Common myeloid progenitor, CD34-positive (primary cell): ENCODE measurements around the gene SSBP3.
"Not testable (repeated sequence)": the region's sequence is repeated elsewhere in the genome, so short reads cannot be mapped to it uniquely, and the experiment has no call there.

ENCODE experiments used
- CTCF ChIA-PET: fragments of 350-600 bp; sonication (Branson Sonifier 250); formaldehyde crosslinking; loops from one replicate; lab custom pipeline; 2021; ENCODE audit warnings: antibody characterized with exemption; lab: Charles Lee
- POLR2A ChIA-PET: fragments of 350-600 bp; sonication (Branson Sonifier 250); formaldehyde crosslinking; loops from one replicate; lab custom pipeline; 2021; ENCODE audit warnings: antibody characterized with exemption; lab: Charles Lee
- DNase-seq, 3 donors: peaks; one replicate each; pipeline versions ENCODE4 v3.0.0 to v3.0.0-alpha.2; 2013
- H3K27ac ChIP-seq, 2 experiments: 1 replicate in 1 of 2; 2 replicates in 1 of 2; pipeline ENCODE4 v1.7.0; 2013; ENCODE audit warnings: inconsistent platforms in 2 of 2, low read length in 2 of 2, mild to moderate bottlenecking in 2 of 2, low read depth in 1 of 2, moderate library complexity in 1 of 2; ENCODE audit not compliant: severe bottlenecking in 2 of 2, insufficient read depth in 1 of 2, poor library complexity in 1 of 2
- H3K27me3 ChIP-seq, 5 experiments: replicated peaks in 2 of 5; 1 replicate in 3 of 5; 2 replicates in 2 of 5; pipeline versions ENCODE4 v1.6.1 to v1.7.0; 2013; ENCODE audit warnings: low read length in 4 of 5, mild to moderate bottlenecking in 2 of 5, moderate library complexity in 2 of 5, inconsistent platforms in 1 of 5; ENCODE audit not compliant: insufficient read depth in 5 of 5, control insufficient read depth in 4 of 5
- H3K36me3 ChIP-seq, 4 experiments: 1 replicate in 2 of 4; 2 replicates in 2 of 4; pipeline versions ENCODE4 v1.6.1 to v1.7.0; 2013; ENCODE audit warnings: low read length in 3 of 4, control low read depth in 1 of 4, mild to moderate bottlenecking in 1 of 4; ENCODE audit not compliant: control insufficient read depth in 4 of 4, insufficient read depth in 4 of 4
- H3K4me1 ChIP-seq, 4 experiments: 1 replicate in 3 of 4; 2 replicates in 1 of 4; pipeline versions ENCODE4 v1.6.1 to v1.7.1; 2013; ENCODE audit warnings: low read length in 3 of 4, mild to moderate bottlenecking in 3 of 4, control low read depth in 1 of 4, inconsistent platforms in 1 of 4, moderate library complexity in 1 of 4; ENCODE audit not compliant: control insufficient read depth in 4 of 4, insufficient read depth in 4 of 4; ENCODE audit errors: control extremely low read depth in 1 of 4
- H3K4me3 ChIP-seq, 7 experiments: 1 replicate in 4 of 7; 2 replicates in 3 of 7; pipeline versions ENCODE4 v1.5.1 to v1.7.0; 2013; ENCODE audit warnings: mild to moderate bottlenecking in 7 of 7, low read length in 6 of 7, moderate library complexity in 6 of 7, inconsistent platforms in 2 of 7, low read depth in 2 of 7, control low read depth in 1 of 7; ENCODE audit not compliant: insufficient read depth in 4 of 7, control insufficient read depth in 1 of 7; ENCODE audit errors: extremely low read depth in 1 of 7
- H3K9me3 ChIP-seq, 5 experiments: 1 replicate in 4 of 5; 2 replicates in 1 of 5; pipeline versions ENCODE4 v1.6.1 to v1.7.1; 2013; ENCODE audit warnings: low read length in 4 of 5, mild to moderate bottlenecking in 2 of 5, inconsistent platforms in 1 of 5, low read depth in 1 of 5, moderate library complexity in 1 of 5; ENCODE audit not compliant: control insufficient read depth in 4 of 5, insufficient read depth in 2 of 5; ENCODE audit errors: control extremely low read depth in 1 of 5
- WGBS: methylation state at CpG from one replicate; pipeline ENCODE4 v1.1.5; 2013; ENCODE audit not compliant: insufficient coverage; 5-methylcytosine and 5-hydroxymethylcytosine counted together

SSBP3 gene

DNA sequence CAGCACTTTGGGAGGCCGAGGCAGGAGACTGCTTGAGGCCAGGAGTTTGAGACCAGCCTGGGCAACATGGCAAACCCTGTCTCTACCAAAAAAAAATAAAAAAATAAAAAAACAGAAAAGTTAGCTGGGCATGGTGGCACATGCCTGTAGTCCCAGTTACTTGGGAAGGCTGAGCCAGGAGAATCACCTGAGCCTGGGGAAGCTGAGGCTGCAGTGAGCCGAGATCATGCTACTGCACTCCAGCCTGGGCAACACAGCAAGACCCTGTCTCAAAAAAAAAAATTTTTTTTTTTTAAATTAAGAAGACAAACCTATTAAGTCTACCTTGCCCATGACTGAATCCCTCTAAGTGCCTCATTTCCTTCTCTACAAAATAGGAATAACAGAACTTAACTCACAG is 16.6 kb downstream of the SSBP3 start:
- H3K4me1 ChIP-seq: peaks cover 0 to 22% (median 21%) of the 10 kb centered on the region in 4 experiments
- H3K9me3 ChIP-seq, DNase-seq, POLR2A ChIA-PET, H3K4me3 ChIP-seq, H3K27me3 ChIP-seq, H3K27ac ChIP-seq: not testable (repeated sequence)
- WGBS: 100% methylated on average over 1 of the region's 2 CpGs
- CTCF ChIA-PET: interaction anchor here (1.2 kb wide), 1 partner anchor 104 kb away, joined by 3 read pairs; no protein-coding TSS in a partner anchor
- peaks cover 2 to 83% (median 58%) of the 10 kb centered on the region in 4 experiments for H3K36me3 ChIP-seq

DNA sequence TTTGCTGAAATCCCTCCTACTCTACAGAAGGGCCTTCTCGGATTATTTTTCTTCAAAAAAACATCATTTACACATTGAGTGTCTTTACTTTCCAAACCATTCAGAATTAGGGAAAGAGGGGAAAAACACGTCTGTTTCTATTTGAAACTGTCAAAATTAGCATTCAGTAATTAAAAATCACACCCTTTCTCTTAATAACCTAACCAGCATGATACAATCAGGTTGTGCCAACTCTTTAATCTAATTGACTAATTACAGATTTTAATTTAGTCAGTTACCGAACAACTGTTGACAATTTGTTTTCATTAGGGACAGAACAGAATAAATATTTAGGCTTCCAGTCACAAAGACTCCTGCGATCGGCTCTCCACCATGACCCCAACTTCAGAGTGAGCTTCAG is 18.8 kb downstream of the SSBP3 start:
- POLR2A ChIA-PET: interaction anchor here (1.3 kb wide), 1 partner anchor 9 kb away, joined by 5 read pairs; no protein-coding TSS in a partner anchor

DNA sequence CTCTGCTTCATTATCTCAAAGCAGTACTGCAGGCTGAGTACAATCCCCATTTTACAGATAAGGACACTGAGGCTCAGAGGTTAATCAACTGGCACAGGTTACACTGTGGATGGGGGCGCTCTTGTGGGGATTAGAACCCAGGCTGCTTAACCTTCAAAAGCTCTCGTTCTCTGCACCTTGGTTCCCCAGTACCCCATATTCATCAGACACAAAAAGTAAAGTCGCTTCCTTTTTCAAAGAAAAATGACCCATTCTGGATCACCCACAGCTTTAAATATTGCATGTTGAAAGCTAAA is 20.5 kb downstream of the SSBP3 start:
- ChIA-PET POLR2A (interaction anchor here (0.6 to 1.3 kb wide), 2 partner anchors 13 to 28 kb away, joined by 3 read pairs; no protein-coding TSS in a partner anchor), CTCF (interaction anchor here (1.0 to 1.8 kb wide), 8 partner anchors 10 to 269 kb away, joined by 3 to 8 read pairs (median 4); partner anchors contain the start of gene ACOT11)
- no peak for DNase-seq
- Histone ChIP-seq H3K27me3 (no peaks in the 10 kb centered on the region), H3K4me3 (peak overlapping the region in 1 of 7 experiments; percentile 7), H3K36me3 (peaks cover 0 to 61% (median 36%) of the 10 kb centered on the region in 4 experiments), H3K27ac (peak overlapping the region in 1 of 2 experiments; percentile 20), H3K4me1 (peaks cover 0 to 27% (median 19%) of the 10 kb centered on the region in 4 experiments), H3K9me3 (no peaks in the 10 kb centered on the region)
- 100% methylated on average over 1 of the region's 3 CpGs for WGBS

More for the DNA sequence above, 18.8 kb downstream of the SSBP3 start:
- WGBS: 100% methylated on average over 3 of the region's 5 CpGs
- Histone ChIP-seq H3K4me3 (no peak overlapping the region), H3K36me3 (peaks cover 1 to 74% (median 46%) of the 10 kb centered on the region in 4 experiments), H3K9me3 (no peaks in the 10 kb centered on the region), H3K4me1 (peaks cover 0 to 18% (median 17%) of the 10 kb centered on the region in 4 experiments), H3K27me3 (no peaks in the 10 kb centered on the region), H3K27ac (no peak overlapping the region)
- no peak for DNase-seq
- CTCF ChIA-PET: interaction anchor here (1.3 to 1.5 kb wide), 3 partner anchors 14 to 26 kb away, joined by 3 to 4 read pairs (median 3); no protein-coding TSS in a partner anchor

DNA sequence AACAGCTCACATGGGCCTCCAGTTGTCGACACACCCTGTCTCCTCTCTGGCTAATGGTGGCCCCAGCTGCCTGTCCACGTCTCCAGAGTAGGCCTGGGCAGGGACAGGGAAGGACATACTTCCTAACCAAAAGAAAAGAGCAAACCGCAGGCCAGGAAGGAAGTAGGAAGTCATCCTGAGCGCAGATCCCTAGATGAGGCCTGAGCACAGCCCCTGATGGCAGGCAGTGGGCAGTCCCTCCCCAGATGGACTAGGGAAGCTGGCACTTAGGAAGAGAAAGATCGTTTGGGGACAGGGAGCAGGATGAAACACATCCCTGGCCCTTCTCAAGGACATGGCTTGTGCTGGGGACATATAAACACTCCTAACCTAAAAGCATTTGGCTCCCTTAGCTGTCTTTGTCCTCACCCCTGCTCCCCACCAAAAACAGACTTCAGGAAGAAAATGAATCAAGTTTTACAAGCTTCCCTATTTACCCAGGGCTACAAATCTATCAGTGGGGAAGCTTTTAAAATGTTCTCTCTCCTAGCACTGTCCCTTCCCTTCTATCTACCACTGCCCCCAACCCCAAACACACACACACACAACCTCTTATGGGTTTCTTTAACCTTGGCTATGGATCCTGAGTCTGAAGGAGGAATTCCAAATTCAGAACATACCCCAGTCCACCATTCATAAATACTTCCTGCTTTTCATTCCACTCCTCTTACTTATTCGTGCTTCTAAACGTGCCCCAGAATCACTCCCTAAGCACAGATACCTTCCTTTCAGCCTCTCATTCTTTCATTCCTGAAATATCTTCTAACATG is 21.1 kb downstream of the SSBP3 start:
- no peak for DNase-seq
- 19% methylated on average over 6 of the region's 7 CpGs for WGBS
- H3K4me1 ChIP-seq: peaks cover 0 to 33% (median 22%) of the 10 kb centered on the region in 4 experiments
- CTCF ChIA-PET: interaction anchor here (1.0 to 1.9 kb wide), 9 partner anchors 10 to 268 kb away, joined by 3 to 8 read pairs (median 5); partner anchors contain the start of gene ACOT11
- peak overlapping the region in 2 of 7 experiments; percentile 7 to 13 for H3K4me3 ChIP-seq
- peak overlapping the region in 1 of 2 experiments; percentile 27 for H3K27ac ChIP-seq
- H3K9me3 ChIP-seq: no peaks in the 10 kb centered on the region
- POLR2A ChIA-PET: interaction anchor here (0.6 to 1.3 kb wide), 2 partner anchors 13 to 27 kb away, joined by 3 read pairs; no protein-coding TSS in a partner anchor
- H3K36me3 ChIP-seq: peaks cover 0 to 61% (median 36%) of the 10 kb centered on the region in 4 experiments
- H3K27me3 ChIP-seq: no peaks in the 10 kb centered on the region

DNA sequence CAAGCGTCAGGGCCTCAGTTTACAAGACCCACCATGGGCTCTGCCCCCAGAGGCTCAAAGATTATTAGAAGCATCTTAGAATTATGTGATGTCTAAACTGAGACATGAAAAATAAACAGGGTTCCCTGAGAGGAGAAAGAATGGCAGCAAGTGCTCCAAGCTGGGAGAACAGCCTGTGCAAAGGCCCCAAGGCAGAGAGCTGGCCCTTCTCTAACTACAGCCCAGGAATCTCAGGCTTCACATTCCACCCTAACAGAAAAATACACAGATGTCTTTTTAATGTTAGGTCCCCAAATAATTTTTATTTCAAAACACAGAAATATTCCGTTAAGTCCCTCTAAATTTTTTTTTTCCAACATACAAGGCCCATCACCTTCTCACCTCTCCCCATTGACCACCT is 21.7 kb downstream of the SSBP3 start:
- H3K9me3 ChIP-seq: no peaks in the 10 kb centered on the region
- H3K27ac ChIP-seq: peak overlapping the region in 1 of 2 experiments; percentile 27
- no peak for DNase-seq
- POLR2A ChIA-PET: interaction anchor here (1.3 kb wide), 1 partner anchor 27 kb away, joined by 3 read pairs; no protein-coding TSS in a partner anchor
- CTCF ChIA-PET: interaction anchor here (1.1 to 1.9 kb wide), 3 partner anchors 9 to 267 kb away, joined by 3 to 8 read pairs (median 4); no protein-coding TSS in a partner anchor
- peaks cover 0 to 63% (median 35%) of the 10 kb centered on the region in 4 experiments for H3K36me3 ChIP-seq
- no peaks in the 10 kb centered on the region for H3K27me3 ChIP-seq
- 94% methylated on average over 2 of the region's 2 CpGs for WGBS
- peaks cover 0 to 39% (median 28%) of the 10 kb centered on the region in 4 experiments for H3K4me1 ChIP-seq
- H3K4me3 ChIP-seq: peak overlapping the region in 1 of 7 experiments; percentile 13

DNA sequence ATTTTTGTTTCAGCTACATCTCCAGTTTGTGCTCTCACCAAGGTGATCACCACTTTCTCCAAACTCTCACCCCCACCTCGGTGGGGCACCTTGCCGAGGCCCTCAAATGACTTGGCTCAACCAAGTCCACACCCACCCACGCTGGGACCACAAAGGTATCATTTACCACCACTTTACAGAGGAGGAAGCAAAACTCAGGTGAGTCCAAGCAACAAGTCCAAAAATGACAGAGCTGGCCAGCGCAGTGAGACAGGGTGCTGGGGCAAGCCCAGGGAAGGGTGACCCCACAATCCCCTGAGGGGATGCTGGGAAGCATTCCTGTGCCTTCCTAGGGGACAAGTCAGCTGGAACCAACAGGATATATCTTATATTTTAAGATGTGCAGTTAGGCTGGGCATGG is 24.7 kb downstream of the SSBP3 start:
- POLR2A ChIA-PET: no interaction called here
- DNase-seq: no peak
- Histone ChIP-seq H3K4me3 (no peak overlapping the region), H3K4me1 (peaks cover 6 to 69% (median 56%) of the 10 kb centered on the region in 4 experiments), H3K36me3 (peaks cover 0 to 54% (median 23%) of the 10 kb centered on the region in 4 experiments), H3K27me3 (no peaks in the 10 kb centered on the region), H3K9me3 (no peaks in the 10 kb centered on the region), H3K27ac (no peak overlapping the region)
- CTCF ChIA-PET: interaction anchor here (1.5 kb wide), 1 partner anchor 9 kb away, joined by 3 read pairs; no protein-coding TSS in a partner anchor
- WGBS: 93% methylated on average over 4 of the region's 4 CpGs
